SU-DHL-6 (cell line): ENCODE results near the gene TMEM120B.

Experiments used
- H2AFZ ChIP-seq: fragments of 200-600 bp; sonication (generic); 2 replicates; pipeline ENCODE4 v1.6.1; 2014; ENCODE audit warnings: low read depth, mild to moderate bottlenecking, moderate library complexity, mixed read lengths, antibody characterized with exemption, low read length; ENCODE audit not compliant: severe bottlenecking
- H3F3A ChIP-seq: fragments of 200-600 bp; shearing (Covaris generic); 2 replicates; pipeline ENCODE4 v1.6.0; 2016; ENCODE audit warnings: antibody characterized with exemption, mild to moderate bottlenecking; ENCODE audit not compliant: insufficient read depth
- H3K27ac ChIP-seq: fragments of 200-600 bp; sonication (generic); 2 replicates; pipeline ENCODE4 v1.5.1; 2016; ENCODE audit warnings: low read depth, mild to moderate bottlenecking, low read length, moderate library complexity, mixed read lengths
- H3K27me3 ChIP-seq: fragments of 200-600 bp; sonication (generic), shearing (Covaris generic); 2 replicates; pipeline ENCODE4 v1.6.0; 2014; ENCODE audit warnings: mild to moderate bottlenecking, low read length
- H3K36me3 ChIP-seq: fragments of 200-600 bp; sonication (generic); 2 replicates; pipeline ENCODE4 v1.6.1; 2014; ENCODE audit warnings: mild to moderate bottlenecking, low read length, mixed read lengths
- H3K4me2 ChIP-seq: fragments of 300-600, 200-600 bp; shearing (Covaris generic), sonication (generic); 2 replicates; pipeline ENCODE4 v1.6.0; 2014; ENCODE audit warnings: low read length, low read depth, mild to moderate bottlenecking; ENCODE audit not compliant: poor library complexity, severe bottlenecking
- H3K4me3 ChIP-seq: fragments of 200-600 bp; sonication (generic); 2 replicates; pipeline ENCODE4 v1.5.1; 2014; ENCODE audit warnings: antibody characterized with exemption, low read length, mild to moderate bottlenecking, mixed read lengths; ENCODE audit not compliant: insufficient read depth, poor library complexity, severe bottlenecking
- H3K79me2 ChIP-seq: fragments of 200-600 bp; sonication (generic); 2 replicates; pipeline ENCODE4 v1.6.1; 2014; ENCODE audit warnings: mild to moderate bottlenecking, low read length, moderate library complexity; ENCODE audit not compliant: insufficient read depth
- H3K9ac ChIP-seq: fragments of 200-600 bp; sonication (generic); 2 replicates; pipeline ENCODE4 v1.7.0; 2014; ENCODE audit warnings: mild to moderate bottlenecking, low read length
- H3K9me2 ChIP-seq: fragments of 200-600 bp; sonication (generic); replicated peaks from 2 replicates; pipeline ENCODE4 v1.6.1; 2014; ENCODE audit warnings: low read length; ENCODE audit not compliant: insufficient read depth
- H3K9me3 ChIP-seq: fragments of 200-600 bp; sonication (generic); 2 replicates; pipeline ENCODE4 v1.6.1; 2014; ENCODE audit warnings: low read length, mixed read lengths; ENCODE audit not compliant: insufficient read depth
- H4K20me1 ChIP-seq: fragments of 200-600 bp; sonication (generic); 2 replicates; pipeline ENCODE4 v1.6.1; 2014; ENCODE audit warnings: low read depth, mild to moderate bottlenecking, antibody characterized with exemption, low read length, moderate library complexity, mixed read lengths
- EZH2phosphoT487 ChIP-seq: fragments of 200-600 bp; sonication (generic), shearing (Covaris generic); conservative IDR thresholded peaks from 2 replicates; pipeline ENCODE4 v1.6.1; 2018; ENCODE audit warnings: mild to moderate bottlenecking, antibody characterized with exemption, low read length, moderate library complexity, mixed read lengths
- TF ChIP-seq, protein P1 (sequence below): fragments of 200-600 bp; sonication (generic); IDR thresholded peaks from one replicate; pipeline ENCODE4 v1.5.1; 2017; ENCODE audit warnings: antibody characterized with exemption, mild to moderate bottlenecking, low read length, moderate library complexity; ENCODE audit not compliant: insufficient read depth, poor library complexity, severe bottlenecking

Gene TMEM120B

DNA sequence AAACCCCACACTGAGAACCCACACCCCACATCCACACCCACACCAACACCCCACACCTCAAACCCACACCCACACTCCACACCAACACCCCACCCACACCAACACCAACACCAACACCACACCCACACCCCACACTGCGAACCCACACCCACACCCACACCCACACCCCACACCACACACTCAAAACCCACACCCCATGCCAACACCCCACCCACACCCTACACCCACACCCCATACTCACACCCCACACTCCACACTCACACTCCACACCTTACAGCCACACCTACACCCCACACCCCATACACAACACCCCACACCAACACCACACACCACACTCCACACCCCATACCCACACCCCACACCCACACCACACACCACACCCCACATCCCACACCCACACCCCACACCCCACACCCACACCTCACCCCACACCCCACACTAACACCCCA is 38.0 kb downstream of the TMEM120B start:
- TF ChIP-seq, protein P1, sequence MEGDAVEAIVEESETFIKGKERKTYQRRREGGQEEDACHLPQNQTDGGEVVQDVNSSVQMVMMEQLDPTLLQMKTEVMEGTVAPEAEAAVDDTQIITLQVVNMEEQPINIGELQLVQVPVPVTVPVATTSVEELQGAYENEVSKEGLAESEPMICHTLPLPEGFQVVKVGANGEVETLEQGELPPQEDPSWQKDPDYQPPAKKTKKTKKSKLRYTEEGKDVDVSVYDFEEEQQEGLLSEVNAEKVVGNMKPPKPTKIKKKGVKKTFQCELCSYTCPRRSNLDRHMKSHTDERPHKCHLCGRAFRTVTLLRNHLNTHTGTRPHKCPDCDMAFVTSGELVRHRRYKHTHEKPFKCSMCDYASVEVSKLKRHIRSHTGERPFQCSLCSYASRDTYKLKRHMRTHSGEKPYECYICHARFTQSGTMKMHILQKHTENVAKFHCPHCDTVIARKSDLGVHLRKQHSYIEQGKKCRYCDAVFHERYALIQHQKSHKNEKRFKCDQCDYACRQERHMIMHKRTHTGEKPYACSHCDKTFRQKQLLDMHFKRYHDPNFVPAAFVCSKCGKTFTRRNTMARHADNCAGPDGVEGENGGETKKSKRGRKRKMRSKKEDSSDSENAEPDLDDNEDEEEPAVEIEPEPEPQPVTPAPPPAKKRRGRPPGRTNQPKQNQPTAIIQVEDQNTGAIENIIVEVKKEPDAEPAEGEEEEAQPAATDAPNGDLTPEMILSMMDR = no peak
- TF ChIP-seq EZH2phosphoT487 = no peak
- Histone ChIP-seq H3K9me2 (no peaks in the 10 kb centered on the region), H3K9me3 (no peaks in the 10 kb centered on the region), H3K79me2 (no peaks in the 10 kb centered on the region), H3K4me2 (no peak overlapping the region), H2AFZ (no peak overlapping the region), H3K9ac (no peak overlapping the region), H4K20me1 (no peaks in the 10 kb centered on the region), H3F3A (0 out of 2 replicates have a peak, but pooled peaks cover 3% of the 10 kb centered on the region), H3K4me3 (no peak overlapping the region), H3K27me3 (no peaks in the 10 kb centered on the region), H3K36me3 (no peaks in the 10 kb centered on the region), H3K27ac (no peak overlapping the region)

DNA sequence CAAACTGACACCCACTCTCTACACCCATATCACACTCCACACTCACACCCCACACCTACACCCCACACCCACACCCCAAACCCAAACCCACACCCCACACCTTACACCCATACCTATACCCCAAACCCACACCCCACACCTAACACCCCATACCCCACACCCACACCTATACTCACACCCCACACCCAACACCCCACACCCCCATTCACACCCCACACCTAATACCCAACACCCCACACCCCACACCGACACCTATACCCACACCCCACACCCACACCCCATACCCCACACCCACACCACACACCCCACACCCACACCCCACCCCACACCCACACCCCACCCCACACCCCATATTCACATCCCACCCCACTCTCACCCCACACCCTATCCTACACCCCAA is 38.5 kb downstream of the TMEM120B start:
- Histone ChIP-seq H3K36me3 (no peaks in the 10 kb centered on the region), H3F3A (0 out of 2 replicates have a peak, but pooled peaks cover 3% of the 10 kb centered on the region), H3K9me2 (no peaks in the 10 kb centered on the region), H2AFZ (no peak overlapping the region), H3K9me3 (no peaks in the 10 kb centered on the region), H3K4me2 (no peak overlapping the region), H3K27ac (no peak overlapping the region), H4K20me1 (no peaks in the 10 kb centered on the region), H3K27me3 (no peaks in the 10 kb centered on the region), H3K4me3 (no peak overlapping the region), H3K9ac (no peak overlapping the region), H3K79me2 (no peaks in the 10 kb centered on the region)
- TF ChIP-seq, protein P1 = no peak
- TF ChIP-seq EZH2phosphoT487 = no peak

GRCh38 chr12:121751749-121752351 is 39.3 kb downstream of the TMEM120B start:
- no peaks in the 10 kb centered on the region for H3K9me3 ChIP-seq
- H3K36me3 ChIP-seq = no peaks in the 10 kb centered on the region
- H3K27me3 ChIP-seq = no peaks in the 10 kb centered on the region
- H3K4me3 ChIP-seq = no peak overlapping the region
- TF ChIP-seq EZH2phosphoT487 = no peak
- TF ChIP-seq, protein P1 = no peak
- H3K4me2 ChIP-seq = no peak overlapping the region
- H3K9ac ChIP-seq = no peak overlapping the region
- no peak overlapping the region for H2AFZ ChIP-seq
- no peaks in the 10 kb centered on the region for H3K79me2 ChIP-seq
- H4K20me1 ChIP-seq = no peaks in the 10 kb centered on the region
- H3K27ac ChIP-seq = no peak overlapping the region
- H3F3A ChIP-seq = 0 out of 2 replicates have a peak, but pooled peaks cover 3% of the 10 kb centered on the region
- H3K9me2 ChIP-seq = no peaks in the 10 kb centered on the region
